Neural progenitor cell (in vitro differentiated cells): ENCODE measurements around the gene B3GLCT. TPM values are rescaled to one million over a fixed set of nuclear protein-coding genes. Genes with fewer than 3 reads are reported as not detected.

ENCODE experiments used
- DNase-seq: peaks from one replicate; pipeline ENCODE4 v3.0.0-alpha.2; 2016; ENCODE audit warnings: low spot score
- H2AFZ ChIP-seq: fragments of 200-600 bp; sonication (generic); replicated peaks from 2 replicates; pipeline ENCODE4 v1.6.1; 2016; ENCODE audit warnings: antibody characterized with exemption
- H3F3A ChIP-seq: fragments of 200-600 bp; sonication (generic); 2 replicates; pipeline ENCODE4 v1.6.1; 2016; ENCODE audit warnings: antibody characterized with exemption, low read depth
- H3K27ac ChIP-seq: fragments of 200-600 bp; sonication (generic); 2 replicates; pipeline ENCODE4 v1.5.1; 2016; ENCODE audit warnings: mild to moderate bottlenecking
- H3K27me3 ChIP-seq: fragments of 200-600 bp; sonication (generic); 2 replicates; pipeline ENCODE4 v1.6.1; 2016; ENCODE audit warnings: mild to moderate bottlenecking, moderate library complexity
- H3K36me3 ChIP-seq: fragments of 200-600 bp; sonication (generic); 2 replicates; pipeline ENCODE4 v1.5.1; 2016
- H3K4me1 ChIP-seq: fragments of 200-600 bp; sonication (generic); 2 replicates; pipeline ENCODE4 v1.6.1; 2016; ENCODE audit warnings: mixed run types
- H3K4me2 ChIP-seq: fragments of 200-600 bp; sonication (generic); 2 replicates; pipeline ENCODE4 v1.6.1; 2016
- H3K4me3 ChIP-seq: fragments of 200-600 bp; sonication (generic); 2 replicates; pipeline ENCODE4 v1.5.1; 2016
- H3K79me2 ChIP-seq: fragments of 200-600 bp; sonication (generic); 2 replicates; pipeline ENCODE4 v1.6.1; 2016; ENCODE audit warnings: low read depth
- H3K9ac ChIP-seq: fragments of 200-600 bp; sonication (generic); 2 replicates; pipeline ENCODE4 v1.6.1; 2016
- H3K9me3 ChIP-seq: fragments of 200-600 bp; sonication (generic); 2 replicates; pipeline ENCODE4 v1.5.1; 2016; ENCODE audit warnings: low read depth
- H4K20me1 ChIP-seq: fragments of 200-600 bp; sonication (generic); 2 replicates; pipeline ENCODE4 v1.6.1; 2016; ENCODE audit warnings: low read depth
- H3K27ac Mint-ChIP-seq: 3 replicates; pipeline ENCODE4 v1.8.0; 2021; ENCODE audit warnings: mixed read lengths
- H3K27me3 Mint-ChIP-seq: 2 replicates; pipeline ENCODE4 v1.8.0; 2022; ENCODE audit warnings: low read depth, mild to moderate bottlenecking, inconsistent platforms, moderate library complexity, mixed read lengths; ENCODE audit not compliant: insufficient read depth
- H3K36me3 Mint-ChIP-seq: 3 replicates; pipeline ENCODE4 v1.8.0; 2021; ENCODE audit warnings: mixed read lengths
- H3K4me1 Mint-ChIP-seq: 3 replicates; pipeline ENCODE4 v1.8.0; 2021; ENCODE audit warnings: mixed read lengths
- H3K4me3 Mint-ChIP-seq: 3 replicates; pipeline ENCODE4 v1.8.0; 2021; ENCODE audit warnings: mild to moderate bottlenecking, moderate library complexity, mixed read lengths
- H3K9me3 Mint-ChIP-seq: 3 replicates; pipeline ENCODE4 v1.8.0; 2020; ENCODE audit warnings: mixed read lengths
- CTCF ChIP-seq: fragments of 200-600 bp; sonication (generic); IDR thresholded peaks from 2 replicates; pipeline ENCODE4 v1.5.1; 2017; ENCODE audit warnings: antibody characterized with exemption, mild to moderate bottlenecking
- EZH2 ChIP-seq: fragments of 200-600 bp; sonication (generic); IDR thresholded peaks from 2 replicates; pipeline ENCODE4 v1.6.1; 2017; ENCODE audit warnings: antibody characterized with exemption, mild to moderate bottlenecking, moderate library complexity
- EZH2phosphoT487 ChIP-seq: fragments of 200-600 bp; sonication (generic); IDR thresholded peaks from 2 replicates; pipeline ENCODE4 v1.6.1; 2017; ENCODE audit warnings: antibody characterized with exemption
- total RNA-seq: library from RNA; depleted of rRNA; stranded (reverse); fragments of >200 nt; gene quantifications from 2 replicates; pipeline ENCODE4 v1.2.3, GENCODE V29; 2015; ENCODE audit warnings: low replicate concordance

Gene B3GLCT
- total RNA-seq, 1 donor from 2014 or later: 16.9 TPM

- no peak for TF ChIP-seq EZH2
- no peak overlapping the region for H2AFZ ChIP-seq
- no peak overlapping the region for H3K4me2 ChIP-seq
- H3K27ac ChIP-seq: no peak overlapping the region
- H3K4me3 Mint-ChIP-seq: no peak overlapping the region
- no peaks in the 10 kb centered on the region for H3K36me3 ChIP-seq
- no peaks in the 10 kb centered on the region for H3K79me2 ChIP-seq
- no peaks in the 10 kb centered on the region for H3K9me3 ChIP-seq
- H3K27me3 Mint-ChIP-seq: no peaks in the 10 kb centered on the region
- peaks cover 27% of the 10 kb centered on the region for H3K9me3 Mint-ChIP-seq
- H3K4me1 Mint-ChIP-seq: no peaks in the 10 kb centered on the region
- H3K27ac Mint-ChIP-seq: no peak overlapping the region
- no peak overlapping the region for H3K4me3 ChIP-seq
- peaks cover 19% of the 10 kb centered on the region for H3K36me3 Mint-ChIP-seq
- H3K4me1 ChIP-seq: no peaks in the 10 kb centered on the region
- no peak for DNase-seq
- no peaks in the 10 kb centered on the region for H3K27me3 ChIP-seq
- H3F3A ChIP-seq: no peaks in the 10 kb centered on the region
- no peak overlapping the region for H3K9ac ChIP-seq
- no peaks in the 10 kb centered on the region for H4K20me1 ChIP-seq
Measured at GRCh38 chr13:31250435-31250834, 50.7 kb downstream of the B3GLCT start.

GRCh38 chr13:31261241-31261640 lies 61.5 kb downstream of the B3GLCT start:
- Histone ChIP-seq H3K4me2 (no peak overlapping the region), H3K36me3 (no peaks in the 10 kb centered on the region), H3K9me3 (no peaks in the 10 kb centered on the region), H3K27me3 (no peaks in the 10 kb centered on the region), H3K79me2 (no peaks in the 10 kb centered on the region), H2AFZ (no peak overlapping the region), H3K4me1 (peaks cover 2% of the 10 kb centered on the region), H3F3A (no peaks in the 10 kb centered on the region), H3K27ac (no peak overlapping the region), H3K9ac (no peak overlapping the region), H4K20me1 (no peaks in the 10 kb centered on the region), H3K4me3 (no peak overlapping the region)
- no peak overlapping the region for H3K27ac Mint-ChIP-seq
- H3K27me3 Mint-ChIP-seq: peaks cover 2% of the 10 kb centered on the region
- H3K36me3 Mint-ChIP-seq: peaks cover 21% of the 10 kb centered on the region
- TF ChIP-seq EZH2phosphoT487: no peak
- H3K9me3 Mint-ChIP-seq: no peaks in the 10 kb centered on the region
- H3K4me3 Mint-ChIP-seq: no peak overlapping the region
- no peak for DNase-seq
- no peaks in the 10 kb centered on the region for H3K4me1 Mint-ChIP-seq

GRCh38 chr13:31263346-31263745 lies 63.6 kb downstream of the B3GLCT start:
- no peak overlapping the region for H2AFZ ChIP-seq
- Mint-ChIP-seq H3K4me1 (no peaks in the 10 kb centered on the region), H3K9me3 (no peaks in the 10 kb centered on the region), H3K27ac (no peak overlapping the region), H3K4me3 (no peak overlapping the region), H3K27me3 (peaks cover 2% of the 10 kb centered on the region), H3K36me3 (peaks cover 26% of the 10 kb centered on the region)
- TF ChIP-seq CTCF: no peak
- TF ChIP-seq EZH2: no peak
- TF ChIP-seq EZH2phosphoT487: no peak
- no peak for DNase-seq
- no peaks in the 10 kb centered on the region for H3K79me2 ChIP-seq
- H3K4me2 ChIP-seq: no peak overlapping the region
- no peaks in the 10 kb centered on the region for H3K9me3 ChIP-seq
- H3F3A ChIP-seq: no peaks in the 10 kb centered on the region
- no peak overlapping the region for H3K27ac ChIP-seq
- H3K9ac ChIP-seq: no peak overlapping the region
- H3K4me3 ChIP-seq: no peak overlapping the region
- no peaks in the 10 kb centered on the region for H4K20me1 ChIP-seq
- no peaks in the 10 kb centered on the region for H3K36me3 ChIP-seq
- peaks cover 2% of the 10 kb centered on the region for H3K4me1 ChIP-seq
- no peaks in the 10 kb centered on the region for H3K27me3 ChIP-seq

GRCh38 chr13:31264151-31264550 lies 64.4 kb downstream of the B3GLCT start:
- Mint-ChIP-seq H3K36me3 (peaks cover 28% of the 10 kb centered on the region), H3K4me3 (no peak overlapping the region), H3K9me3 (peaks cover under 1% of the 10 kb centered on the region), H3K27me3 (peaks cover 2% of the 10 kb centered on the region), H3K27ac (no peak overlapping the region), H3K4me1 (peaks cover under 1% of the 10 kb centered on the region)
- Histone ChIP-seq H3K36me3 (no peaks in the 10 kb centered on the region), H3K4me3 (no peak overlapping the region), H3K9ac (no peak overlapping the region), H3K27ac (no peak overlapping the region), H3K9me3 (no peaks in the 10 kb centered on the region), H3F3A (no peaks in the 10 kb centered on the region), H3K79me2 (no peaks in the 10 kb centered on the region), H3K4me1 (peaks cover 2% of the 10 kb centered on the region), H2AFZ (no peak overlapping the region), H3K4me2 (no peak overlapping the region), H4K20me1 (no peaks in the 10 kb centered on the region), H3K27me3 (no peaks in the 10 kb centered on the region)
- no peak for TF ChIP-seq EZH2
- no peak for TF ChIP-seq CTCF
- no peak for TF ChIP-seq EZH2phosphoT487
- DNase-seq: no peak
